ENCODE measurements around the gene KCNN4. TPM values are rescaled to one million over a fixed set of nuclear protein-coding genes. Genes with fewer than 3 reads are reported as not detected.

The KCNN4 gene
- total RNA-seq, 1 experiment from 2014 or later: not detected

GRCh38 chr19:43762814-43763213, 18.0 kb downstream of the KCNN4 start:
- H3K27me3 ChIP-seq (replicated peaks; ENCODE audit: insufficient read depth, low read depth, low read length, poor library complexity): no peaks in the 10 kb centered on the region
- ChIA-PET POLR2A (ENCODE audit: low non-redundant PET) (no interaction called here), CTCF (no interaction called here)
- peaks cover 4% of the 10 kb centered on the region for H3K4me1 ChIP-seq (ENCODE audit: insufficient read depth, low read length, poor library complexity, severe bottlenecking)
- BruUV-seq (replicated peaks): no TSS peak
- H3K27ac ChIP-seq (ENCODE audit: low read depth, low read length, poor library complexity, severe bottlenecking): no peak overlapping the region
- intact Hi-C loops (cut with micrococcal nuclease; ENCODE audit: unreplicated experiment): no loop called here
- TF ChIP-seq EZH2 (IDR thresholded peaks at IDR 0.05; ENCODE audit: borderline replicate concordance, low read depth, low read length, poor library complexity, severe bottlenecking): no peak
- no peak for TF ChIP-seq CTCF (conservative IDR thresholded peaks at IDR 0.05; ENCODE audit: low read depth, low read length)
- H3K36me3 ChIP-seq (ENCODE audit: insufficient read depth, low read length, poor library complexity, severe bottlenecking): no peaks in the 10 kb centered on the region
- H3K9me3 ChIP-seq (ENCODE audit: low read depth, low read length, poor library complexity, severe bottlenecking): no peaks in the 10 kb centered on the region
- no peak overlapping the region for H3K4me3 ChIP-seq (ENCODE audit: low read depth, low read length, poor library complexity, severe bottlenecking)
- DNase-seq (ENCODE audit: low spot score): no peak

- Histone ChIP-seq H3K4me3 (ENCODE audit: low read depth, low read length, poor library complexity, severe bottlenecking) (no peak overlapping the region), H3K27me3 (replicated peaks; ENCODE audit: insufficient read depth, low read depth, low read length, poor library complexity) (no peaks in the 10 kb centered on the region), H3K27ac (ENCODE audit: low read depth, low read length, poor library complexity, severe bottlenecking) (no peak overlapping the region), H3K9me3 (ENCODE audit: low read depth, low read length, poor library complexity, severe bottlenecking) (no peaks in the 10 kb centered on the region), H3K4me1 (ENCODE audit: insufficient read depth, low read length, poor library complexity, severe bottlenecking) (peaks cover 4% of the 10 kb centered on the region), H3K36me3 (ENCODE audit: insufficient read depth, low read length, poor library complexity, severe bottlenecking) (no peaks in the 10 kb centered on the region)
- intact Hi-C loops (cut with micrococcal nuclease; ENCODE audit: unreplicated experiment): no loop called here
- BruUV-seq (replicated peaks): no TSS peak
- ChIA-PET POLR2A (ENCODE audit: low non-redundant PET) (no interaction called here), CTCF (no interaction called here)
- DNase-seq (ENCODE audit: low spot score): no peak
- TF ChIP-seq EZH2 (IDR thresholded peaks at IDR 0.05; ENCODE audit: borderline replicate concordance, low read depth, low read length, poor library complexity, severe bottlenecking) (no peak), CTCF (conservative IDR thresholded peaks at IDR 0.05; ENCODE audit: low read depth, low read length) (no peak)
Observed at GRCh38 chr19:43760941-43761340, 19.8 kb downstream of the KCNN4 start.

GRCh38 chr19:43759515-43759914, 21.3 kb downstream of the KCNN4 start:
- peak; percentile 29 for DNase-seq (ENCODE audit: low spot score)
- Histone ChIP-seq H3K4me3 (ENCODE audit: low read depth, low read length, poor library complexity, severe bottlenecking) (no peak overlapping the region), H3K9me3 (ENCODE audit: low read depth, low read length, poor library complexity, severe bottlenecking) (no peaks in the 10 kb centered on the region), H3K27ac (ENCODE audit: low read depth, low read length, poor library complexity, severe bottlenecking) (no peak overlapping the region), H3K4me1 (ENCODE audit: insufficient read depth, low read length, poor library complexity, severe bottlenecking) (no peaks in the 10 kb centered on the region), H3K27me3 (replicated peaks; ENCODE audit: insufficient read depth, low read depth, low read length, poor library complexity) (no peaks in the 10 kb centered on the region), H3K36me3 (ENCODE audit: insufficient read depth, low read length, poor library complexity, severe bottlenecking) (no peaks in the 10 kb centered on the region)
- intact Hi-C loops (cut with micrococcal nuclease; ENCODE audit: unreplicated experiment): no loop called here
- TF ChIP-seq EZH2 (IDR thresholded peaks at IDR 0.05; ENCODE audit: borderline replicate concordance, low read depth, low read length, poor library complexity, severe bottlenecking): no peak
- 0 out of 2 replicates have a peak, but pooled peaks have one; percentile 27 for TF ChIP-seq CTCF (conservative IDR thresholded peaks at IDR 0.05; ENCODE audit: low read depth, low read length)
- no TSS peak for BruUV-seq (replicated peaks)
- ChIA-PET POLR2A (ENCODE audit: low non-redundant PET) (no interaction called here), CTCF (interaction anchor here (1.2 kb wide), 1 partner anchor 14 kb away, joined by 4 read pairs; no protein-coding TSS in a partner anchor)

Measured in A673 (cell line).